Keratinocyte (primary cell): Measurements from ENCODE around the gene ARL4D.

Experiments used
- EZH2 ChIP-seq: IDR thresholded peaks from one replicate; pipeline ENCODE4 v1.6.1; 2012; ENCODE audit warnings: inconsistent platforms, mild to moderate bottlenecking, low read length, moderate library complexity
- TF ChIP-seq, protein P1 (sequence below), 3 experiments: IDR thresholded peaks in 1 of 3; conservative IDR thresholded peaks in 1 of 3; optimal IDR thresholded peaks in 1 of 3; 2 replicates in 2 of 3; 3 replicates in 1 of 3; pipeline versions ENCODE3 to v1.5.1; 2011; ENCODE audit warnings: low read length in 3 of 3, mild to moderate bottlenecking in 3 of 3, moderate library complexity in 2 of 3, control low read depth in 1 of 3, inconsistent platforms in 1 of 3; ENCODE audit not compliant: insufficient read depth in 2 of 3; ENCODE audit errors: extremely low read depth in 1 of 3

DNA sequence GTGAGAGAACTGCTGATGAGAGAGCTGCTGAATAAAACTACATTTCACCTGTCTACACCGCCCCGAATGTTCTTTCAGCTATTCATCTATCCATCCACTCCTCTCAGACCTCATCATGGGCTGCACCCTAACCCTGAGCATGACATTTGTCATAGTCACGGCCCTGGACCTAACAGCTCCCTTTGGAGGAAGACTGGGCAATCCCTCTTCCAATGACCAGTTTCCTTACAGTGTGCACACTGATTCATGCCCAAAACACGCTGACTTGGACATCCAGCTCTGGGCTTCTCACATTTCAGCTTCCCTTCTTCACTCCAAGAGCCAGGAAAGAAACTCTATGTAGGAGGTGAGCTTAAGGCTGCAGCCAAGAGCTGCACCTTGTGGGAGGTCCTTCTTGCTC, 41.8 kb upstream of the ARL4D start:
- TF ChIP-seq, protein P1, sequence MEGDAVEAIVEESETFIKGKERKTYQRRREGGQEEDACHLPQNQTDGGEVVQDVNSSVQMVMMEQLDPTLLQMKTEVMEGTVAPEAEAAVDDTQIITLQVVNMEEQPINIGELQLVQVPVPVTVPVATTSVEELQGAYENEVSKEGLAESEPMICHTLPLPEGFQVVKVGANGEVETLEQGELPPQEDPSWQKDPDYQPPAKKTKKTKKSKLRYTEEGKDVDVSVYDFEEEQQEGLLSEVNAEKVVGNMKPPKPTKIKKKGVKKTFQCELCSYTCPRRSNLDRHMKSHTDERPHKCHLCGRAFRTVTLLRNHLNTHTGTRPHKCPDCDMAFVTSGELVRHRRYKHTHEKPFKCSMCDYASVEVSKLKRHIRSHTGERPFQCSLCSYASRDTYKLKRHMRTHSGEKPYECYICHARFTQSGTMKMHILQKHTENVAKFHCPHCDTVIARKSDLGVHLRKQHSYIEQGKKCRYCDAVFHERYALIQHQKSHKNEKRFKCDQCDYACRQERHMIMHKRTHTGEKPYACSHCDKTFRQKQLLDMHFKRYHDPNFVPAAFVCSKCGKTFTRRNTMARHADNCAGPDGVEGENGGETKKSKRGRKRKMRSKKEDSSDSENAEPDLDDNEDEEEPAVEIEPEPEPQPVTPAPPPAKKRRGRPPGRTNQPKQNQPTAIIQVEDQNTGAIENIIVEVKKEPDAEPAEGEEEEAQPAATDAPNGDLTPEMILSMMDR (optimal IDR thresholded peaks at IDR 0.05 in 1 of 3, IDR thresholded peaks at IDR 0.05 in 1 of 3, conservative IDR thresholded peaks at IDR 0.05 in 1 of 3; ENCODE audit: extremely low read depth in 1 of 3, insufficient read depth in 2 of 3, low read length in 3 of 3) = no peak
- TF ChIP-seq EZH2 = no peak
